ENCODE data around the gene DCLK2.

DNA sequence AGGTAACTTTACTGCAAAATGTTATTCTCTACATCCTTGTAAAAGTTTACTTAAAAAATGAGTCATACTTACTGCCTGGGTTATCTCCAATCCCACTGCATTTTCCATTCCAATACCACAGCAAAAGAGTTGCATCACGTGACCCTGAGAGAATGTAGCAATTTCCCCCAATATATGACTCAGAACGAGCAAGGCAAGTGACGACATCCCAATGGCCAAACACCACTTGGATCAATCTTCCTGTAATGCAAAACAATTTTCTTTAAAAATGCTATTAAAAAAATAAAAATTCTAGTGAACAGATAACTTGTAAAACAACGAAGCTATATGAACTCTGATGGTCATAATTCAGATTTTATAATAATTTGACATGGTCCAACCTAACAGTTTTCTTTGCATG is 224.3 kb downstream of the DCLK2 start:
- no peak for TF ChIP-seq POLR2A (IDR thresholded peaks at IDR 0.05)
- no peak for TF ChIP-seq EP300 (IDR thresholded peaks at IDR 0.05)

Data from ovary (tissue), 1 donor.